Fibroblast of skin of left biceps (primary cell): ENCODE data around the gene SPC25.
"Not testable (repeated sequence)": the region's sequence is repeated elsewhere in the genome, so short reads cannot be mapped to it uniquely, and the experiment has no call there.

Experiments used
- DNase-seq, 2 experiments: peaks; one replicate each; pipeline ENCODE4 v3.0.0-alpha.2; 2013; ENCODE audit warnings: low read depth in 2 of 2

SPC25 gene

DNA sequence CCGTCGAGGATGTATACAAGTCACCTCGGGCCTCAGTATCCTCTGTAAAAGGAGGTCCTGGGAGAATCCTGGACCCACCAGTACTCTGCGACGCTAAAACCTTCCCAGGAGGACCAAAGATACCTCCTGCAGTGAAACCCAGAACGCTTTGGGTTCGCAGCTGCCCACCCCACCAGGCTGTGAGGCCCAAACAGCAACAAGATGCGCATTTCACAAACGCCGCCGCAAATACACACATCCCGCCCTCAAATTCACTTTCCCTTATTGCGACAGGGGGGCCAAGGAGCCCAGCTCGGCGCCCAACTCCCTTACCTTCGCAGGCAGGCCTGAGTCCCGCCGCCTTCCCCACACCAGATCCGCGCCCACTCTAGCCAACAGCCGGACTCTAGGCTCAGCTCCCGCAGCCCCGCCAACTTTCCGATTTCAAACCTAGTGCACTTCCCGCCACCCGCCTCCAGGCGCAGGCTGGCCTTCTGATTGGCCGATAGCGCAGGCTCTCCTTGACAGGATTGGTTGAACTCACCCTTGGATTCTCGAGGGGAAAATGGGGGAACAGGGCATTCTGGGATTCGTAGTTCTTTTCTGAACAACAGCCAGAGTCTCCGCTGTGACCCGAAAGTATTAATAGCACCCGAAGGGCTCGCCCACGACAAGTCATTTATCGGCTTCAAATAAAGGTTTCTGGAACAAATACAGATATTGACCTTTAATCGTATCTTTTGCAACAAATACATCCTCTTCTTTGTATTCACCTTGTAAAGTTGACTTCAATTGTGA lies at the start of gene SPC25:
TSS of gene SPC25 (minus strand) at position 425 of the 777 bp plus-strand sequence. CDS start 911 bp downstream, outside the sequence.
- peak; percentile 69 to 77 for DNase-seq

GRCh38 chr2:168939918-168940317 lies 49.7 kb upstream of the SPC25 start:
- DNase-seq, result no peak

DNA sequence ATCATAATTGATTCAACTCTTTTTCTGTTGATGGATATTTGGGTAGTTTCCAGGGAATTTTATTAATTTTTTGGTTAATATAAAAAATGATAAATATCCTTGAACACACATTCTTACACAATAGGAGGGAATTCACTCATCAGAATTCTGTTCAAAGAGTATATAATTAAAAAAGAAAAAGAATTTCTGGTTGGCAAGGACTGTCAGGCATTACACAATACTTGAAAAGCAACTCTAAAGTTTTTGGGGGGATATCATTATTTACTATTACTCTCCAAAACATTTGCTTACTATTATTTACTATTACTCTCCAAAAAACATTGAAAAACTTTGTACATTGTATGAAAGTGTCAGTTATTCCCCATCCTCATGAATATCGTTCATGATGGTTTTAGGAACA lies 48.8 kb upstream of the SPC25 start:
- no peak for DNase-seq

DNA sequence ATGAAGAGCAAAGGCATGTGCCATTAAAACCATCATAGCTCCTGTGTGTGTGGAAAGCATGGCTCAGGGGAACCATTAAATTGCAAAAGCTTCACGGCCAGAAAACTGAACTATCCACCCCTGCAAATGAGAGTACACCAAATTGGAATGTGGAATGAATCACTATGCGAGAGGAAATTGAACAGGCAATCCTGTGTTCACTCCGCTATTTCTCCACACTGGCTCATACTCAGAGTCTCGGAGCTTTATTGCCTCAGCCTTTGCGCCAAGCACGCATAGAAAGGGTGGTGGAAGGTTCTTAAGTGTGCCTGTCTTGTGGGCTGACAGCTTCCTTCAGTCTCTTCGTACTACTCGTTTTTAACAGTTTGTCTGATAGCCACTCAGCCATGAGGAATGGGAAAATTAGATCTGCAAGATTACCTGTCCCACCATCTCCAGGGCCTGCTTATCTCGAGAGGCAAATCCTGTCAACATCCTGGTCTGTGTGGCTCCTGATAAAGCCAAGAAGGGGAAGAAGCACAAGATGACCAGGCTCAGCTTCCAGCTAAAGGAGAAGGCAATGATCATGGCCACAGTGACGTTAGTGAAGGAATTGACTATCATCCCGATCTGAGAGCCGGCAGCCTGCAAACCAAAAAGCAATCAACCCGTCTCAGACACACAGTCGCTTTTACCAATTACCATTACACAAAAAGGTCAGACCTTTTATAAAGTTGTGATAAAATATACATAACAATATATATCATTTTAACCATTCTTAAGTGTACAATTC lies 45.8 kb upstream of the SPC25 start:
- no peak for DNase-seq

DNA sequence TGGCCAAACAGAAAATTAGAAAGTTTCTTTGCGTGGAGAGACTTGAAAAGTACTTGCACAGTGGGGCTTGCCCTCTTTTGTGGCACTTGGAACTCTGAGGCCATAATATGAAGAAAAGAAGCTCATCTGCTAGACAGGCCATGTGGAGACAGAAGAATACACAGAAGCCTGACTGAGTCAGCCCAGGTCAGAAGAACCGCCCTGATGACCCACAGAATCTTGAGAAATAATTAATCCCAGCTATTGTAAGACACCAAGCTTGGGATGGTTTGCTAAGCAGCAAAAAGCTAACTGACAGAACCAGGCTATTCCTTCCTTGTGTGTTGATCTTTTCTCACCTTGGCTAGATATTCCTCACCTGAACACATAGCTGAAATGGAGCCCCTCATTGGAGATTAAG lies 44.6 kb upstream of the SPC25 start:
- DNase-seq, result no peak

DNA sequence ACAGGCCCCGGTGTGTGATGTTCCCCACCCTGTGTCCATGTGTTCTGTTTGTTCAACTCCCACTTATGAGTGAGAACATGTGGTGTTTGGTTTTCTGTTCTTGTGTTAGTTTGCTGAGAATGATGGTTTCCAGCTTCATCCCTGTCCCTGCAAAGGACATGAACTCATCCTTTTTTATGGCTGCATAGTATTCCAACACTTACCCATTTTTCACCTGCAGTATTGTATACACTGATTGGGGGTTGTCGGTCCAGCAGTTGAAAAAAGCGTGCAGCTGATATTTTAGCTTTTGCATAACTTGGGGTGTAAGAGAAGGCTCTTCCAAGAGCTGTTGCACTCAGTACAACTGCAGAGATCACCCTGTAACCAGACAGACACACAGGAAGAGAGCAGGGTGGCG lies 41.9 kb upstream of the SPC25 start:
- DNase-seq, result not testable (repeated sequence)

DNA sequence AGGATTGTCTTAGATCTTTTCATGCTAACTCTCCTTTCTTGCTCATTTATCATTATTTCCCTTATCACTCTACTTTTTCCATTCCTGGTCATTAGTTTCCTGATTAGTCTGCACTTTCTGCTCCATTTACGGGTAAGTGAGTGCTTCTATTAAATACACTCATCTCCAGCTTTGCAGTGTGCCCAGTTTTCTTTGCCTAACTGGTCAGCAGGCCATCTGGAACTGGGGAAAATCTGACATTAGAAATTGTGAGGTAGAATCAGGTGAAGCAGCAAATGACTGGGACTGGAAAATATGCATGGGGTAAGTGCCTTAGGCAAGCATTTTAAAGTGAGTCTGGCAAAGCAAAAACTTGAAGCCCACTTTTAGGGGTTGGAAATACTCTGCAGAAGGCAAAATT lies 40.0 kb upstream of the SPC25 start:
- DNase-seq, result no peak

GRCh38 chr2:168929031-168929430 lies 38.8 kb upstream of the SPC25 start:
- DNase-seq, result no peak

DNA sequence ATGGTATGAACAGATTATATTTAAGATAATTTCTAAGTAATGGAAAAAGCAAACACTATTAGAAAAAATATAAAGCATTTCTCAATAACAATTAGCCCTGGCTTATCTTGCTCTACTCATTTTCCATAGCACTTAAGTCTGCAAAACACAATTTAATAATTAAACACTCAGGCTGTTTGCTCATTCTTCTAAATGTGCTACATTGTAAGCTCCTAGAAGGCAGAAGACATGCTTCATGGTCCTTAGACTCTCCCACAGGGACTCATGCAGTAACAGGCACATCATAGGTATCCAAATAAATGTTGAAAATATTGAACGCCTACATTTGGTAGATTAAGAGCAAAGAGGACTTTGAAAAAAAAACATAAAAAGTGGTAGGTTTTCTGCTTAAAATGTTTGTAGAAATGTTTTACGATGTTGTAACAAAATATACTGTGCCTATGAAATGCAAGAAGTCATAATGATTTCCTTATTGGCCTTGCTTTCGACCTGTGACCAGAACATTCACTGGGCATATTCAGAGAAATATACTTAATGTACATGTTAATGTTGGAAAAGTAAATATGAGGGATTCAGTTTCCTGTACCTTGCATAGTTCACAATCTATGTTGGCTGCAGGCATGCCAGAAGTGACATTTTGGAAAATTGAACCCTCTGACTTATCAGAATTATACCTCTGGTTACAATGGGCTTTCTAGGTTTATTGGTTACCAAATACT lies 38.0 kb upstream of the SPC25 start:
- DNase-seq, result no peak

DNA sequence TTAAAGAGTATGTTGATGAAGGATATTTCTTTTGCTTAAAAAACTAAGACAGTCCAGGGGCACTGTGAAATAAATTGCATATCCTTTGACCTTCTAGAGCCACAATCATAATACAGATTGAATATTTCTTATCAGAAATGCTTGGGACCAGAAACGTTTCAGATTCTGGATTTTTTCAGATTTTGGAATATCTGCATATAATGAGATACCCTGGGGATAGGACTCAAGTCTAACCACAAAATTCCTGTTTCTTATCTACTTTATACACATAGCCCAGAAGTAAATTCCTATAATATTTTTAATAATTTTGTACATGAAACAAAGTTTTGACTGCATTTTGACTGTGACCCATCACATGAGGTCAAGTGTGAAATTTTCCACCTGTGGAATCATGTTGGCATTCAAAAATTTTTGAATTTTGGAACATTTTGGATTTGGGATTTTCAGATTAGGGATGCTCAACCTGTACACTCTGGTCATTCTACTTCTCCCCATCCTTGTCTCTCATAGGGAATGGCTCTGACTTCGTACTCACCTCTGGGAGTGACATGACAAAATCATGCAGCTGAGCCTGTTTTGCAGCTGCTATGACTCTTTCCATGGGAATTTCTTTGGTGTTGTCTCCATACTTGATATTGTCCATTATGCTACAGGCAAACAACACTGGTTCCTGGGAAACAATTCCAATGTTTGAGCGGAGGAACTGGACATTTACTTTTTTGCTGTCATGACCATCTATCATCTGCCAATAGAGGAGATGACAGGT lies 36.6 kb upstream of the SPC25 start:
- no peak for DNase-seq

DNA sequence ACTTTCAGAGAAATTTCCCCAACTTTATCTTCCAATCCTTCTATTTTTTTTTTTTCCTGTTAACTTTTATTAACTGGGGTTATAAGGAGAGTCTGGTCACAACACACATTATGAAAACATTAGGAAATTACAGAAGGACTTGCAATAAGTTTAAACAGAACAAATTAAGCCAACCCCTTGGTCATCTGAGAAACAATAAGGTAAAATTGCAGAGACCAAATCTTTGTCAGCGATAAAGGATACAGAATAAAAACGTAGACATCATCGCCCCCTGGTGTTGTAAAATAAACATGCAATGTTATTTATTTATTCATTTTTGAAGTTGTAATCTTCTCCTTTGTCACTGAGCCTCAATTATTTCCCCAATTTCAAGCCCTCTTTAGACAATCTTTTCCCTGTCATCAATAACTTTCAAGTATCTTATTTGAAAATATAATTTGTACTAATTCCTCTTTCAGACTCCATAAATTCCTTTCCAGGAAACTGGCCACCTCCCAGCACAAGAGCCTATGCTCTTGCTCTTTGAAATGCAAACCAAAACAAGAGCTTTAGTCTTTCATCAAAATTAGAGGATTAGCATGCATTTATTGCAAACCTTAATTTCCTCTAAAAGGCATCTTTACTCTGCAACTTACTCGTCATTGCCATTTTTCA lies 30.4 kb upstream of the SPC25 start:
- DNase-seq, result no peak

DNA sequence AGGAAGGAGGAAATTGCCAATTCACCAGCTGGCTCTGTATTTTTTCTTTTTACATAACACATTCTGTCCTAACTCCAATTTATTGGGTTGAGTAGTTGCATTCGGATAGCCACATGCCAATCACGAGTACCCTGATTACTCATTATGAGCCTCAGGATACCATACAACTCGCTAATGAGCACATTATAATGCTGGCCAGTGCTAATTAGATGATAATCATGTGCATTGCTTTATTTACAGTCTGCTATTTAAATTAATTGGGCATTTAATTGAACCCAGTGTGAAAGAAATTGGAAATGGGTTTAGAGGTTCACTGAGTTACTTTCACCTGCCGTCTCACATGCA lies 26.1 kb upstream of the SPC25 start:
- DNase-seq, result no peak

DNA sequence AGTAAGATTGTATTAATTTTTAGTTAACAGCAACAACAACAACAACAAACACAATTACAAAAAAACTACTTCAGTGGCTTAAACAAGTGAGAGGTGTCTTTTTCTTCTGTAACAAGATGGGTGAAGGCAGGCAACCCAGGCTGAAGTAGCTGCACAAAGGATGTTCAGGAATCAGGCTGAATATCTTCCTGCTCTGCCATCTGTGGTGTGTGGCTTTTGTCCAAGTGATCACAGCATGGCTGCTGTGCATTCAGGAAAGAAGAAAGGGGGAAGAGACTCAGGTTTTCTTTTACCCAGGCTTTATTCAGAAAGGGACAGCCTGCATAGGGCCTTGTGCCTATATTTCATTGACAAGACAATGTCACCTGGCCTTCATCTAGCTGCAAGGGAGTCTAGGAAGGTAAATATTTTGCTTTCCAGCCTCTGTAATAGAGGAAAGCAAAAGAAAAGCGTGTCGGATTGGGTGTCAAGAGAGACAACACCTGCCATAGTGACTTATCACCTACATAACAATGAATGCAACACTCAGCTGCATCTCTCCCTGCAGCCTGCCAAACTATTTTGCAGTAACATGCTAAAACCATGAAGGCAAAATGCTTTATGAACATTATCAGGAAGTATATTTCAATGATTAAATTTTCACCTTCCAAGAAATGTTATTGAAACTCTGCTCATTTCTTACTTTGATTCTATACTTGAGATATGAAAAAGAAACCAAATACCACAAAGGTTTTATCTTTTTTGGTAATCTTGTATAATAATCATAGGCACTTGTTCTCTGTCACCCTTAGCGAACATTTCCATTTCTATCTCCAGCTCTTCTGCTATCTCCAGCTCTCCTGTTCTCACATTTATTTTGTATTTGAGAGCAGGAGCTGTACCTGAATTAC lies 25.5 kb upstream of the SPC25 start:
- DNase-seq, result no peak

DNA sequence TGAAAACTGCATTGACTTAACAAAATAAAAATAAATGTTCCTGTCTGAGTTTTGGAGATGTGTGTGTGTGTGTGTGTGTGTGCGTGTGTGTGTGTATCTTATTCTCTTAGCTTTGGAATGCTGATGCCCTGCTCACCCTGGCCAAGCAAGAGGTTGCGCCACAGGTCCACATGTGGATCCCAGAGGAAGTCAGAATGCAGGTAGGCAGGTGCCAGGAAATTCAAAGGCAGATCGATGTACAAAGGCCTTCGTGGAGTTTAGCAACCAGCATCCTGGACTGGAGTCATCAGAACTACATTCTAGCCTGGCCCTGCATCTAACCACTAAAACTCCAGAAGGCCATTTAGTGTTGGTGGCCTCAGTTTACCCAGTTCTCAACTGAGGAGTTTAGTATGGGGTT lies 23.3 kb upstream of the SPC25 start:
- DNase-seq, result no peak

- no peak for DNase-seq
Measured at GRCh38 chr2:168912901-168913369, 22.7 kb upstream of the SPC25 start.

DNA sequence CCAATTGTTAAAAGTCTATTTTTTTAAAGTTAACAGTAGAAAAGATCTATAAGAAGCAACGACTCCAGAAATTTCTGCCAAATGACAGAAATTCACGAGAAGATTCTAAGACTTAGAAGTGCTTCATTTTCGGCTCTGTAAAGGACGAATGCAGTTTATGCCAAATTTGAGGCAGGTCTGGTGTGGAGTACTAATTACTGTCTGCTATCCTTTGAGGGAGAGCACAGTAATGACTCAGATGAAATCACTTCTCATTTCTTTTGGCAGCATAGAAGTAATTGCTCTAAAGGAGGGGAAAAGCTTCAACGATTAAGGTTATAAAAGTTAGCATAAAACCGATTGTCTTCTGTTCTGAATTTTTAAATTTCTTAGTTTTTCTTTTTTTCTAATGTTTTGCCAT lies 22.2 kb upstream of the SPC25 start:
- no peak for DNase-seq

DNA sequence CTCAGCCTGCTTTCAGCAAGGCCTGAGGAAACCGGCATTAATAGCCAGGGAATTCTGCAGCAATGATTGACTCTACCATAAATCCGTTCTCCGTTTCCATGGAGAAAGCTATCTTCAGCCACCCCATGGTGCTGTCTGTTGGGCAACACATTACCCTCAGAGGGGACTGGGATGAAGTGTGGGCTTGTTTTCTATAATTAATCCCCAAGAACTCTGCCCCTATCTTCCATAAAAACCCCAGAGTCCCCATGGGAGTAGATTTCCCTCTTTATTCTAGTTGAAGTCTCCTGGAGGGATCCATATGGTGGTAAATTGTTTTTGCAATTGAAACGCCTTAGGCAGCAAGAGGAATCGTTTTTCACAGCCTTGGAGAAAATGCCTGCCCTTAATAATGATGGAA lies 20.1 kb upstream of the SPC25 start:
- DNase-seq, result no peak

DNA sequence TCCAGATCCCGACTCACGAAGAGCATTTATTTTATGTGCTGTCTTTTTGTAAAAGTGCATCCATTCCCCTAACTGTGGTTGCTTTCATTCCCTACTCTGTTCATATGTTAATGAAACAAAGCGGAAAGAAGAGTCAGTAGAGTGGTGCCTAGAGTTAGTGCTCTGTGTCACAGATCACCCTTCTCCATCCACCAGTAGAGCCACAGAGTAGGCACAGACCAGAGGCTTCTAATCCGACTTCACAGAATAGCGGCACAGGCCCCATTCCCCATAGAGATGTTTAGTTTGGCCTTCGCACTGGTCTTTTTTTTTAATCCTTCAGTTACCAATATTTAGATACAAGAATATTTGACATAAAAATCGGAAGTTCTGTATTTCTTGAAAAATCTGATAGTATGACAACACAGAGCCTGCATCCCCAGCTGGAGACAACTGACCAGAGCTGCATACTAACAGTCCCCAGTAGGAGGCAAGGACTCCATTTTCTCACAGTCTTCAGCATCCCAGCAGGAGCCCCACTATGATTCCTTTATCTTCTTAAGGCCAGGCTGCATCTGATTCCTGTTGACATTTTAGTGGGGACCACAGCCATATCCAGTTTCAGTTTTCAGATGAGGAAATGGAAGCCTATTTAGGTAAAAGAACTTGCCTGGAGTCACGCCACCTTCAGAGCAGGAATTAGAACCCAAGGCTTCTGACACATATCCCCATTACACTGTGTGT lies 17.9 kb upstream of the SPC25 start:
- DNase-seq, result no peak

GRCh38 chr2:168904358-168904757 lies 14.1 kb upstream of the SPC25 start:
- DNase-seq, result no peak

DNA sequence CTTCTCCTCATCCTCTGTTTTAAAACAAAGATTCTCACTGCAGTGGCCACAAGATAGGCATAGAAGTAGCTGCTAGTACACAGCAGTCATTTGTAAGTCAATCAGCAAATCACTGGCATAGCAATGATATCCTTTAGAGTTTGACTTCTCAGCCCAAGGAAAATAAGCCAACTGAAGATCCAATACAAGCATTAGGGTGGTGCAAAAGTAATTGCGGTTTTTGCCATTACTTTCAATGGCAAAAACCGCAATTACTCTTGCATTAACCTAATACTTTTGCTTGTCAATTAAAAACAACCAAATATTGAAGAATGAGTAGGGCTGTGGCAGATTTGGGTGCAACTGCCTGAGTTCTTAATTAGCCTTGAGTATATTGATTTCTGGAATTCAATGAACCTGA lies 13.7 kb upstream of the SPC25 start:
- no peak for DNase-seq
